ENCODE data around the gene SIPA1L3.

The SIPA1L3 gene

GRCh38 chr19:38130399-38130798, 223.4 kb downstream of the SIPA1L3 start:
- DNase-seq, result no peak

DNA sequence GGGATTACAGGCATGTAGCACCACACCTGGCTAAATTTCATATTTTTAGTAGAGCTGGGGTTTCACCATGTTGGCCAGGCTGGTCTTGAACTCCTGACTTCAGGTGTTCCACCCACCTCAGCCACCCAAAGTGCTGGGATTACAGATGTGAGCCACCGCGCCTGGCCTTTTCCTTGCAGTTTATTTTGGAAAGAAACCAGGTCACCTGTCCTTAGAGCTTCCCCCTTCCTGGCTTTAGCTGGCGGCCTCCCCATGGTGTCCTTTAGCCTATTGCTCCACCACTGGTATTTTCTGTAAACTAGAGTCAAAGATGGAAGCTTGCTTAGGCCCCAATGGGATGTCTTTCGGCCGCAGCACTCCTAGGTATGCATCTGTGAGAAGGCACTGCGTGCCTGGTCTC, 225.8 kb downstream of the SIPA1L3 start:
- DNase-seq, result no peak

- no peak for DNase-seq
These were observed 226.3 kb downstream of the SIPA1L3 start for GRCh38 chr19:38133319-38133718.

DNA sequence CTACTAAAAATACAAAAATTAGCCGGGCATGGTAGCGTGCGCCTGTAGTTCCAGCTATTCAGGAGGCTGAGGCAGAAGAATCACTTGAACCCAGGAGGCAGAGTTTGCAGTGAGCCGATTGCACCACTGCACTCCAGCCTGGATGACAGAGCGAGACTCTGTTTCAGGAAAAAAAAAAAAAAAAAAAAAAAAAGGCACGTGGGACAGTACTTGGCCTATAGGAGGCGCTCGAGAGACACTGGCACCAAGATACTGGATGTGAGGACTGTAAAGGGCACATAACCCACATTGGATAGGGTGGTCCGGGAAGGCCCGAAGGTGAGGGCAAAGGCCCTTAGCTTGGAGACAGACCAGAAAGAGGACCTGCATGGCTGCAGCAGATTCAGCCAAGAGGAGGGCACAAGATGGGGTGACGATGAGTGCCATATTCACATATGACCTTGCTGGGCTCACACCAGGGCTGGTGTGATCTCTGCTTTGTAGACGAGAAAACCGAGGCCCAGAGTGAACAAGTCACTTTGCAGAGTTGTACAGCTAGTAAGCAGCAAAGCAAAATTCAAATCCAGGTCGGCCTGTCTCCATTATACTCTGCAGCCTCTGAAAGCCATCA, 227.6 kb downstream of the SIPA1L3 start:
- DNase-seq, result peak; percentile 45

DNA sequence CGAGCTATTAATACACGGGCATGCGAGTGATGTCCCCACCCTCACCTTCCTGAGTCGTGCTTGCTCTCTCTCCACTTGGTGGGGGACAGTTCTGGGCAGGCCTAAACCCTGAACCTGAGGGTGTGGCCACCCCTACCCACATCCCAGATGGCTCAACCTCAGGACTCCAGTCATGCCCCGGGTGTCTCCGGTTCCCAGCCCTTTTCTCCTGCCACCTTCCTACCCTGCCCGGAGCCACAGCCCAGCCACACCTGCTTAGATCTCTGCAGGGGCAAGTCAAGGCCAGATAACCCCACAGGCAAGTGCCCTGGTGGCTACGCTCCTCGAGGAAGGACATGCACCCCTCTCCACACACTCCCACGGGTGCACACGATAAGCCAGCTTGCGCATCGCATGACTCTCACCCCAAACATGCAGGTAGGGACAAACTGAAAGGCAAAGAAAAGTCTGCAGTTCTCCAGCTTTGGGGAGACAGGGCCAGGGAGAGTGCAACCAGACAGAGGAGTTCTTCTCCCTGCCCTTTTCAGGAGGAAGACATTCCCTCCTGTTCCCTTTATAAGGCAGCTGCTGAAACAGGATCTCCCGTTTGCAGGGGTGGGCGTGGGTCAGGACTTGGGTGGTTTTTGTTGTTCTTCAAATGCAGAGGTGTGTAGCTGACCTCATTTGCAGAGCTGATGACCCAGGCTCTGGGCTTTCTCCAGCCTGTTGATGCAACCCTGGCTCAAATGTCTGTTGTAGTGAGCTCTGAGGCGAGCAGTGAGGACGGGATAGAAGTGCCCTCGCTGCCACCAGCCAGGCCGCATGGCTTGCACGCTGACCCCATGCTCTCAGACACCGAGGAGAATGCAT, 228.4 kb downstream of the SIPA1L3 start:
- no peak for DNase-seq

DNA sequence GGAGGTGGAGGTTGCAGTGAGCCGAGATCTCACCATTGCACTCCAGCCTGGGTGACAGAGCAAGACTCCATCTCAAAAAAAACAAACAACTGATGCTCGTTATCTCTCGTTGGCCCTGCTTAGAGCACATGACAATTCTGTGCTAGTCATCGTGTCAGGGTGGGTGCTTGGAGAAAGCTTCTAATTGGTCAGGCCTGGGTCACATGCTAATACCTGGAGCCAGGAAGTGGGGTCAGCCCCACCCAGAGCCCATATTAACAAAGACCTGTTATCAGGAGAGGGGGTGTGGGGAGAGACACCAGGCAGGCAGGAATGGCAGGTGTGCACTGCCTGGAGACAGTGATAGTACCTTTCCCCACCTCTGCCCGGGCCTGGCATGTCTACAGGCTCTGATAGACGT, 232.1 kb downstream of the SIPA1L3 start:
- no peak for DNase-seq

GRCh38 chr19:38141108-38141507, 234.1 kb downstream of the SIPA1L3 start:
- DNase-seq, result no peak

- DNase-seq, result peak; percentile 48
These were observed 235.4 kb downstream of the SIPA1L3 start for GRCh38 chr19:38142176-38143035.

DNA sequence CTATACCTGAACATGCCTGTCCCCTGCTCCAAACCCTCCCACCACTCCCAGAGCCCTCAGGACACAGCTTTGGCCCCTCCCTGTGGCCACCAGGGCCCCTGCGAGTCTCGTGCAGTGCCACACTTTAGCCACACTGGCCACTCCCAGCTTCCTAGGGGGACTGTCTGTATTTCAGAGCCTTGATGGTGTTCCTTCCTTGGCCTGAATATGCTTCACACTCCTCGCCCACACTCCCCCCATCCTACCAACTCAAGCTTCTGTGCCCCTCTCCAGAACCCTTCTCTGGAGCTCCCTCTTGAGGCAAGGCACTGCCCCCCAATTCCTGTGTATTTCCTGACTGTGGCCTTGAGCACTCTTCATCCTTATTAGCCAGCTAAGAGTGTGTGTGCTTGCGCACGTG, 236.8 kb downstream of the SIPA1L3 start:
- DNase-seq, result peak; percentile 11

GRCh38 chr19:38144667-38145066, 237.7 kb downstream of the SIPA1L3 start:
- DNase-seq, result no peak

DNA sequence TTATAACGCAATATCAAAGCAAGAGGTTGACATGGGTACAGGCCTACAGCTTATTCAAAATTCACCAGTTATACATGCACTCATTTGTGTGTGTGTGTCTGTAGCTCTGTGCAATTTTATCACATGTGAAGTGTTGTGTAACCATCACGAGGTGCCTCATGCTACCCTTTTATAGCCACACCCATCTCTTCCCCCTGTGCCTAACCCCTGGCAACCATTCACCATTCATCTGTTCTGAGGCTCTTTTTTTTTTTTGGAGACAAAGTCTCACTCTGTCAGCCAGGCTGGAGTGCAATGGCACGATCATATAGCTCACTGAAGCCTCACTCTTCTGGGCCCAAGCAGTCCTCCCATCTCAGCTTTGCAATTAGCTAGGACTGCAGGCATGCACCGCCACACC, 238.6 kb downstream of the SIPA1L3 start:
- DNase-seq, result no peak

DNA sequence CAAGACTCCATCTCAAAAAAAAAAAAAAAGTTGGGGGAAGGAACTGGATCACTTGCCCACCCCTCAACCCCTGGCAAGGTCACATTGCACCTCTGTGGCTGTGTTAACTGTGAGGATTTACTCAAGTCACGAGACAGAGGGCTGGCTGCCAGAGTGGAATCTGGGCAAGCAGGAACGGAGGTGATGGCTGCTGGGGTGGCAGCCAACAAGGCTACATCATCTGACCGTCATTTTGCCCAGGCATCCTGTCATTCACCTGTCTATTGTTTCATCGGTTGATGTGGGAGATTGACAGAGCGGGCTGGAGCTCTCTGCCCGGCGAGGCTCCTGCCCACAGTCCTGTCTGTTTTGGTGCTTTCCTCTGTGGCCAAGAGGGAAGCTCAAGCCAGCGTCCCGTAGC, 241.3 kb downstream of the SIPA1L3 start:
- DNase-seq, result no peak

- no peak for DNase-seq
These were observed 242.7 kb downstream of the SIPA1L3 start for GRCh38 chr19:38149661-38150061.

DNA sequence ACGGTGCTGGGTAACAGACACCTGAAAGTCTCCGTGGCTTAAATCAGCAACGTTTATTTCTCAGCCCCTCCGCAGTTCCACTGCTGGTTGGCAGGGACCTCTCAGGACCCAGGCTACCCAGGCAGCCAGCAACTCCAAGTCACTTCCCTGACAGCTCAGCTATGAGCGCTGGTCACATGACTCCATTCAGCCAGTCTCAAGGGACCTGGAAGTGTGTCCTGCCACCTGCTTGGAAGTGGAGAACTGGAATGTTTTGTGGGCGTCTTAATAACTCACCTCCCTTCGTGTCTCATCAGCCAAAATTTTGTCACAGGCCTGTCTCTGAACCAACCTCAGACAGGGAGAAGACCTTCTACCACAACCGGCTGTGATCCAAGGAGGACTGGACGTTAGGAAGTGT, 244.2 kb downstream of the SIPA1L3 start:
- DNase-seq, result no peak

DNA sequence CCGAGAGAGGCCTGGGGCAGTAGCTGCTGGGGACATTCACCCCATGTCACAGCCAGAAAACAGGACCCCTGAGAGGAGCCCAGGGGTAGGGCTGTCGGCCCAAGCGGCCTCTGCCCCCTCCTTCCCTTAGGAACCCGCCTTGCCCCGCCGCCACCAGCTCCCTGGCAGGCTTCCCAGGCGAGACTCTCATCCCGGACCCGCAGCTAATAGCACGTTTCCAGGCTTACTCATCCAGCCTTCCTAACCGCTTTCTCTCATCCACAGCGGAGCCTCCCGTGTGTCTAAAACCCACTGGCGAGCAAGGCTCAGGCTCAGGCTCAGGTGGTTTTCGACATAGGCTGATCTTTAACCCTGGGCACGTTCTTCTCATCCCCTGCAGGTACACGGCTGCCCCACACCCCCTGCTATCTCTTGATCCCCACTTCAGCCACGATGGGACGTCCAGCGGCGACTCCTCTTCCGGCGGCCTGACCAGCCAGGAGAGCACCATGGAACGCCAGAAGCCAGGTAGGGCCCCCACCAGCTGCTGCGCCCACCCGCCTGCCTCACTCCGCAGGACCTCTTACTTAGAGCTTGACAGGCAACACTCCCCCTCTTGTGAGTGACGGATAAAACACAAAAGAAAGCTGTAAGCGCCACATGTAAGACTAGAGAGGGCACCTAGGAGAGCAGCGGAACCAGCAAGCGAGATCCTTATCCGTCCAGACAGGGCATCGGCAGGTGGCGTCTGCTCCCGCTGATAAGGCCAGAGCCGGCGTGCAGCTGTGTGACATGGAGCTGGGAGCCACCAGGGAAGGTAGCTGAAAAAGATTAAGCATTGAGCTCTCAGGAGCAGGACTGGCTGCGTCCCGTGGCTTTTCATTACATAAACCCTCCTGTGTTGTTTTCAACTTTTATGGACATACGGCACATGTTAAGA, 245.7 kb downstream of the SIPA1L3 start:
- DNase-seq, result no peak

- no peak for DNase-seq
These were observed 248.4 kb downstream of the SIPA1L3 start for GRCh38 chr19:38155453-38155852.

DNA sequence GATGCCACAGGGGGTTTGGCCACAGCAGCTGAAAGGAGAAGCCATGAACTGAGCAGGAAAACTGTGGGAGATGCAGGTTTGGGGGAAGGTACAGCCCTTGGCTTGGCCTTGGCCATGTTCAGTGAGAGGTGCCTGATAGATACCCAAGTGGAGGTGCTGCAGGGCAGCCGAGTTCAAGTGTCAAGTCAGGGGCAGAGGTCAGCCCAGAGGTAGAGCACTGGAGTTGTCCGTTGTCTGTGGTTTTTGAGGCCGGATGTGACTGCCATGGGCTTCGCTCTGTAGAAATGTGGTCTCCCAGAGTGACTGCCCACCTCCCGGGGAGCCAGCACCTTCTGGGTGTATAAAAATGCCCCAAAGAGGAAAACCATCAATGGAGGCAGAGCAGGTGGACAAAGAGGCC, 251.7 kb downstream of the SIPA1L3 start:
- no peak for DNase-seq

- no peak for DNase-seq
These were observed 255.1 kb downstream of the SIPA1L3 start for GRCh38 chr19:38162094-38162493.

- DNase-seq, result no peak
These were observed 255.6 kb downstream of the SIPA1L3 start for GRCh38 chr19:38162632-38163031.

GRCh38 chr19:38163419-38164290, 256.6 kb downstream of the SIPA1L3 start:
- DNase-seq, result no peak

DNA sequence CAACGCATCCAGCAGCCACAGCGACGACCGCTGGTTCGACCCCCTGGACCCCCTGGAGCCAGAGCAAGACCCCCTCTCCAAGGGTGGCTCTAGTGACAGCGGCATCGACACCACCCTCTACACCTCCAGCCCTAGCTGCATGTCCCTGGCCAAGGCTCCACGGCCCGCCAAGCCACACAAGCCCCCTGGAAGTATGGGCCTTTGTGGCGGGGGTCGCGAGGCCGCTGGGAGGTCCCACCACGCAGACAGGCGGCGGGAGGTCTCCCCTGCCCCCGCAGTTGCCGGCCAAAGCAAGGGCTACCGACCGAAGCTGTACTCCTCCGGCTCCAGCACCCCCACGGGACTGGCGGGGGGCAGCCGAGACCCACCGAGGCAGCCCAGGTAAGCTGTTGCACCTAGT, 257.5 kb downstream of the SIPA1L3 start:
- DNase-seq, result no peak
